GM12801 (cell line): Measurements from ENCODE around the gene SEMA4G.
A peak's percentile ranks its signal among the peaks of the same experiment; 100 is the strongest.

Source experiments
- CTCF ChIP-seq: IDR thresholded peaks from one replicate; pipeline ENCODE4 v1.5.1; 2011; ENCODE audit warnings: control low read depth; ENCODE audit not compliant: insufficient read length; ENCODE audit errors: extremely low read depth

The SEMA4G gene

GRCh38 chr10:101013365-101013825 lies 44.1 kb downstream of the SEMA4G start:
- no peak for TF ChIP-seq CTCF

GRCh38 chr10:101014230-101014884 lies 45.1 kb downstream of the SEMA4G start:
- TF ChIP-seq CTCF = peak; percentile 51

- TF ChIP-seq CTCF = no peak
Observed at GRCh38 chr10:101014966-101015581, 45.8 kb downstream of the SEMA4G start.

- no peak for TF ChIP-seq CTCF
Observed at GRCh38 chr10:101015582-101015973, 46.3 kb downstream of the SEMA4G start.

- no peak for TF ChIP-seq CTCF
Observed at GRCh38 chr10:101016814-101017213, 47.5 kb downstream of the SEMA4G start.

GRCh38 chr10:101018118-101018599 lies 48.9 kb downstream of the SEMA4G start:
- TF ChIP-seq CTCF = no peak

- TF ChIP-seq CTCF = no peak
Observed at GRCh38 chr10:101018600-101019439, 49.5 kb downstream of the SEMA4G start.
